Activated CD8-positive, alpha-beta memory T cell treated with anti-CD3 and anti-CD28 coated beads for 48 hours (primary cell): Measurements from ENCODE around the gene AKR1A1.
"Not testable (repeated sequence)": the region's sequence is repeated elsewhere in the genome, so short reads cannot be mapped to it uniquely, and the experiment has no call there.

ENCODE experiments used
- DNase-seq, 3 experiments: peaks; one replicate each; pipeline ENCODE4 v3.0.0-alpha.2; 2020; ENCODE audit warnings: low read depth in 2 of 3, low spot score in 2 of 3

The AKR1A1 gene

GRCh38 chr1:45550401-45551351, at the start of gene AKR1A1:
Gene AKR1A1, plus strand, starts transcription at chr1:45550826. Its CDS starts 10,969 bp downstream, at chr1:45561795.
- DNase-seq: peak; percentile 69 to 87 (median 83)

GRCh38 chr1:45501505-45501859, 49.1 kb upstream of the AKR1A1 start:
- DNase-seq: no peak

GRCh38 chr1:45503462-45504360, 46.9 kb upstream of the AKR1A1 start:
- DNase-seq: no peak

GRCh38 chr1:45507195-45507594, 43.4 kb upstream of the AKR1A1 start:
- DNase-seq: no peak

- no peak for DNase-seq
Measured at GRCh38 chr1:45507893-45508292, 42.7 kb upstream of the AKR1A1 start.

- no peak for DNase-seq
Measured at GRCh38 chr1:45508295-45509151, 42.1 kb upstream of the AKR1A1 start.

GRCh38 chr1:45510036-45510971, 40.3 kb upstream of the AKR1A1 start:
- no peak for DNase-seq

GRCh38 chr1:45510972-45511527, 39.6 kb upstream of the AKR1A1 start:
- no peak for DNase-seq

- no peak for DNase-seq
Measured at GRCh38 chr1:45512641-45513054, 38.0 kb upstream of the AKR1A1 start.

GRCh38 chr1:45513532-45514260, 36.9 kb upstream of the AKR1A1 start:
- DNase-seq: not testable (repeated sequence)

GRCh38 chr1:45516036-45516435, 34.6 kb upstream of the AKR1A1 start:
- DNase-seq: no peak

- DNase-seq: no peak
Measured at GRCh38 chr1:45516465-45516864, 34.2 kb upstream of the AKR1A1 start.

GRCh38 chr1:45518366-45518765, 32.3 kb upstream of the AKR1A1 start:
- not testable (repeated sequence) for DNase-seq

- no peak for DNase-seq
Measured at GRCh38 chr1:45518910-45519309, 31.7 kb upstream of the AKR1A1 start.

GRCh38 chr1:45519774-45520173, 30.9 kb upstream of the AKR1A1 start:
- not testable (repeated sequence) for DNase-seq

- DNase-seq: peak; percentile 92 to 100 (median 100)
Measured at GRCh38 chr1:45521413-45522323, 29.0 kb upstream of the AKR1A1 start, which contains the start of gene PRDX1. Gene PRDX1, minus strand, starts transcription at chr1:45521884. Its CDS starts 2,841 bp downstream, at chr1:45519043.

GRCh38 chr1:45522324-45523104, 28.1 kb upstream of the AKR1A1 start:
- no peak for DNase-seq
